OCI-LY3 (cell line): ENCODE results near the gene UNC5C.

ENCODE experiments used
- EZH2phosphoT487 ChIP-seq: fragments of 200-600 bp; shearing (Covaris generic); IDR thresholded peaks from 2 replicates; pipeline ENCODE4 v1.6.1; 2018; ENCODE audit warnings: antibody characterized with exemption, mixed run types, low read depth
- TF ChIP-seq, protein P1 (sequence below): fragments of 200-600, 300-600 bp; sonication (generic); IDR thresholded peaks from 2 replicates; pipeline ENCODE4 v1.5.1; 2014; ENCODE audit warnings: antibody characterized with exemption, low read length, low read depth

- TF ChIP-seq, protein P1, sequence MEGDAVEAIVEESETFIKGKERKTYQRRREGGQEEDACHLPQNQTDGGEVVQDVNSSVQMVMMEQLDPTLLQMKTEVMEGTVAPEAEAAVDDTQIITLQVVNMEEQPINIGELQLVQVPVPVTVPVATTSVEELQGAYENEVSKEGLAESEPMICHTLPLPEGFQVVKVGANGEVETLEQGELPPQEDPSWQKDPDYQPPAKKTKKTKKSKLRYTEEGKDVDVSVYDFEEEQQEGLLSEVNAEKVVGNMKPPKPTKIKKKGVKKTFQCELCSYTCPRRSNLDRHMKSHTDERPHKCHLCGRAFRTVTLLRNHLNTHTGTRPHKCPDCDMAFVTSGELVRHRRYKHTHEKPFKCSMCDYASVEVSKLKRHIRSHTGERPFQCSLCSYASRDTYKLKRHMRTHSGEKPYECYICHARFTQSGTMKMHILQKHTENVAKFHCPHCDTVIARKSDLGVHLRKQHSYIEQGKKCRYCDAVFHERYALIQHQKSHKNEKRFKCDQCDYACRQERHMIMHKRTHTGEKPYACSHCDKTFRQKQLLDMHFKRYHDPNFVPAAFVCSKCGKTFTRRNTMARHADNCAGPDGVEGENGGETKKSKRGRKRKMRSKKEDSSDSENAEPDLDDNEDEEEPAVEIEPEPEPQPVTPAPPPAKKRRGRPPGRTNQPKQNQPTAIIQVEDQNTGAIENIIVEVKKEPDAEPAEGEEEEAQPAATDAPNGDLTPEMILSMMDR = no peak
- no peak for TF ChIP-seq EZH2phosphoT487
These were observed 35.8 kb downstream of the UNC5C start for GRCh38 chr4:95513022-95513421.
